Measurements from ENCODE around the gene LRRC2.

LRRC2 gene

DNA sequence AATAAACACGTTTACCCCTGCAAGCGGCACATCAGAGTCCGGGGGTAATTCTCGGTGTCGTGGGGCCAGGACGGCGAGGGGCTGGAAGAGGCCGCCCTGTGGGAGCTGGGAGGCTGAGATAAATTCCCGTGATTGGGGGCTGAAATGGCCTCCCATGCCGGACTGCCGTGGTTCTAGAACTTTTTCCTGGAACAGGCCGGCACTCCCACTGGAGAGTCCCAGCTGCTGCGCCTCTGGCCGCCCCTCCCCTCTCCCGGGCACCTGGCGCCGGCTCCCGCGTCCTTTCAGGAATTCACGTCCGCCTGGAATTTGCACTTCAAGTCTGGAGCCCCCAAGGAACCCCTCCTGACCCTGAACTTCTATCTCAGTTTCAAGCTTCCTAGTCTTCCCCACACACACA lies 10.8 kb upstream of the LRRC2 start:
- no peaks in the 10 kb centered on the region for H3K4me1 ChIP-seq
- no peaks in the 10 kb centered on the region for H3K27me3 ChIP-seq (ENCODE audit: control insufficient read depth, insufficient read depth, low read length)
- TF ChIP-seq, protein P1, sequence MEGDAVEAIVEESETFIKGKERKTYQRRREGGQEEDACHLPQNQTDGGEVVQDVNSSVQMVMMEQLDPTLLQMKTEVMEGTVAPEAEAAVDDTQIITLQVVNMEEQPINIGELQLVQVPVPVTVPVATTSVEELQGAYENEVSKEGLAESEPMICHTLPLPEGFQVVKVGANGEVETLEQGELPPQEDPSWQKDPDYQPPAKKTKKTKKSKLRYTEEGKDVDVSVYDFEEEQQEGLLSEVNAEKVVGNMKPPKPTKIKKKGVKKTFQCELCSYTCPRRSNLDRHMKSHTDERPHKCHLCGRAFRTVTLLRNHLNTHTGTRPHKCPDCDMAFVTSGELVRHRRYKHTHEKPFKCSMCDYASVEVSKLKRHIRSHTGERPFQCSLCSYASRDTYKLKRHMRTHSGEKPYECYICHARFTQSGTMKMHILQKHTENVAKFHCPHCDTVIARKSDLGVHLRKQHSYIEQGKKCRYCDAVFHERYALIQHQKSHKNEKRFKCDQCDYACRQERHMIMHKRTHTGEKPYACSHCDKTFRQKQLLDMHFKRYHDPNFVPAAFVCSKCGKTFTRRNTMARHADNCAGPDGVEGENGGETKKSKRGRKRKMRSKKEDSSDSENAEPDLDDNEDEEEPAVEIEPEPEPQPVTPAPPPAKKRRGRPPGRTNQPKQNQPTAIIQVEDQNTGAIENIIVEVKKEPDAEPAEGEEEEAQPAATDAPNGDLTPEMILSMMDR (IDR thresholded peaks at IDR 0.05) = no peak
- no peak overlapping the region for H3K27ac ChIP-seq
- no peak overlapping the region for H3K4me3 ChIP-seq (ENCODE audit: low read depth, low read length)
- no peaks in the 10 kb centered on the region for H3K36me3 ChIP-seq (ENCODE audit: control insufficient read depth, insufficient read depth, low read length)
- no peaks in the 10 kb centered on the region for H3K79me2 ChIP-seq
- H3K9ac ChIP-seq = no peak overlapping the region
- H3K4me2 ChIP-seq (ENCODE audit: low read length) = no peak overlapping the region
- H3K9me3 ChIP-seq (ENCODE audit: control insufficient read depth, low read length) = no peaks in the 10 kb centered on the region
- H2AFZ ChIP-seq = no peak overlapping the region

DNA sequence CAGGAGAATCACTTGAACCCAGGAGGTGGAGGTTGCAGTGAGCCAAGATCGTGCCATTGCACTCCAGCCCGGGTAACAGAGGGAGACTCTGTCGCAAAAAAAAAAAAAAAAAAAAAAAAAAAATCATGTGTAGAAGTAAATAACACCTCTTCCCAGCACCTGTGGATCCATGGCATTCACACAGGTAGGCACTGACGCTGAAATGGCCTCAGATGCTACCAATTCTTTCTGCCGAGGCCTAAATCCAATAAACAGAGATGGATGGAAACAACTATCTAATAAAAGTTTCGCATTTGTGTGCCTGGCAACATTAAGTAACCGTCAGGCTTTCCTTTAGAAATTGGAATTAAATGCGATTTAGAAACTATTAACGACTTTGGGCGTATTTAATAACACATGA lies 10.3 kb upstream of the LRRC2 start:
- Histone ChIP-seq H3K27ac (no peak overlapping the region), H3K79me2 (no peaks in the 10 kb centered on the region), H3K4me3 (ENCODE audit: low read depth, low read length) (no peak overlapping the region), H3K27me3 (ENCODE audit: control insufficient read depth, insufficient read depth, low read length) (no peaks in the 10 kb centered on the region), H3K4me2 (ENCODE audit: low read length) (no peak overlapping the region), H3K36me3 (ENCODE audit: control insufficient read depth, insufficient read depth, low read length) (no peaks in the 10 kb centered on the region), H2AFZ (no peak overlapping the region), H3K9me3 (ENCODE audit: control insufficient read depth, low read length) (no peaks in the 10 kb centered on the region), H3K4me1 (no peaks in the 10 kb centered on the region), H3K9ac (no peak overlapping the region)
- TF ChIP-seq, protein P1 (IDR thresholded peaks at IDR 0.05) = no peak

DNA sequence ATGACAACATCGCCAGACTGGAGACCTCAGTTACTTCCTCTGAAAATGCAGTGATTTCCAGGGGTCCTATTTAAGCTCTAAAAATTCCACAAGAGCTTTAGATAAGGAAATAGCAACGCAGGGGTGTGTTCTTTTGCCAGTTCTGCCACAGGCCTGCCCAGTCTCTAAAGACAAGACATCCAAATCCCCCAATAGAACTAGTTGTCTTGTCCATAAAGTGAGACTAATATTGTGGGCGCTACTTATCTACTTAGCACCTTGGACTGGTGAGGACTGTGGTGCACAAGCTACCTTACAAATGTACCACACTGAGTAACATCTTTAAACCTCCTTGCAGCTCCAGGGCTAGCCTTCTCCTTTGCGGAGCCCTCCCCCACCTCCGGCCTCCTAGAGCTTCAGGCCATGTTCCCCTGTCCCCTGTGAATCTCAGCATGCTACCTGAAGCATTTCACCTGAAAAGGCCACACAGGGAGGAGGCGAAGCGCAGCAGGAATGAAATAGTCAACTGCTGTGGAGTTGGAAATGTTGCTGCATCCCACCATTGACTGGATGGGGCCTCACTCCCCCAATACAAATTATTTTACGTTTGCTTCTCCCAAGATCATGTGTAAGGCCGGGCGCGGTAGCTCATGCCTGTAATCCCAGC lies 9.6 kb upstream of the LRRC2 start:
- no peak overlapping the region for H3K4me2 ChIP-seq (ENCODE audit: low read length)
- no peak overlapping the region for H2AFZ ChIP-seq
- no peaks in the 10 kb centered on the region for H3K27me3 ChIP-seq (ENCODE audit: control insufficient read depth, insufficient read depth, low read length)

DNA sequence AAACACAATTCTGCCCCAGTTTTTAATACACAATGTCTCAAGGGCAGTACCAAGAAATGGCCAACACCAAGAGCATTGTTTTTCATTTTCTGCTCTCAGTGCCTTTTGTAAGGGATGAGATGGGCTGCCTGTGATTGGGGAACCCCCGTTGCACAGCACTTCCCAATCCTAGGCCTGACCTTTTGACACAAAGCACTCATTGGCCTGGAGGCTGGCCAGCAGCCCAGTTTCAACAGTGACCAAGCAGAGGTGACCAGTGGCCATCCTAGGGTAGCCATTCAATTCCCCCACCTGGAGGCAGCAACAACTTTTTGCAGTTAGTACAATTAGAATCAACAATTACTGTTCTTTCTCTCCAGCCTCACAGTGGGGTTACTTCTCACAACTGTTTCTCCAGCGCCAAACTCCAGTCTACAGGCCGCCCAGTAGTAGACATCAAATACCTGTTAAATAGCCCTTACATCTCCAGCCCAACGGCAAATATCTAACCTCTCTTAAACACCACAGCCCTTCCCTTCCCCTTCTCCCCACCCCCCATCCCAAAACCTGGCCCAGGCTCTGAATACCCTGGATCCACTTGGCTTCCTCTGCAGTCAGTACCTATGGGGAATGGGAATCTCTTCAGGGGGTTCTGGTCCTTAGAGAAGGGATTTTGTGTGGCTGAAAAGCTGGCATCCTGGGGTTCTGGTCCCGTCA lies 8.9 kb upstream of the LRRC2 start:
- no peaks in the 10 kb centered on the region for H3K9me3 ChIP-seq (ENCODE audit: control insufficient read depth, low read length)
- H3K4me2 ChIP-seq (ENCODE audit: low read length) = no peak overlapping the region
- H3K4me3 ChIP-seq (ENCODE audit: low read depth, low read length) = no peak overlapping the region
- no peak overlapping the region for H2AFZ ChIP-seq
- TF ChIP-seq, protein P1 (IDR thresholded peaks at IDR 0.05) = no peak
- no peaks in the 10 kb centered on the region for H3K27me3 ChIP-seq (ENCODE audit: control insufficient read depth, insufficient read depth, low read length)
- no peak overlapping the region for H3K9ac ChIP-seq
- H3K27ac ChIP-seq = no peak overlapping the region
- H3K79me2 ChIP-seq = no peaks in the 10 kb centered on the region
- no peaks in the 10 kb centered on the region for H3K36me3 ChIP-seq (ENCODE audit: control insufficient read depth, insufficient read depth, low read length)
- H3K4me1 ChIP-seq = no peaks in the 10 kb centered on the region

More for the DNA sequence above, 9.6 kb upstream of the LRRC2 start:
- Histone ChIP-seq H3K9ac (no peak overlapping the region), H3K4me3 (ENCODE audit: low read depth, low read length) (no peak overlapping the region), H3K9me3 (ENCODE audit: control insufficient read depth, low read length) (no peaks in the 10 kb centered on the region), H3K4me1 (no peaks in the 10 kb centered on the region), H3K27ac (no peak overlapping the region), H3K79me2 (no peaks in the 10 kb centered on the region), H3K36me3 (ENCODE audit: control insufficient read depth, insufficient read depth, low read length) (no peaks in the 10 kb centered on the region)
- TF ChIP-seq, protein P1 (IDR thresholded peaks at IDR 0.05) = no peak

DNA sequence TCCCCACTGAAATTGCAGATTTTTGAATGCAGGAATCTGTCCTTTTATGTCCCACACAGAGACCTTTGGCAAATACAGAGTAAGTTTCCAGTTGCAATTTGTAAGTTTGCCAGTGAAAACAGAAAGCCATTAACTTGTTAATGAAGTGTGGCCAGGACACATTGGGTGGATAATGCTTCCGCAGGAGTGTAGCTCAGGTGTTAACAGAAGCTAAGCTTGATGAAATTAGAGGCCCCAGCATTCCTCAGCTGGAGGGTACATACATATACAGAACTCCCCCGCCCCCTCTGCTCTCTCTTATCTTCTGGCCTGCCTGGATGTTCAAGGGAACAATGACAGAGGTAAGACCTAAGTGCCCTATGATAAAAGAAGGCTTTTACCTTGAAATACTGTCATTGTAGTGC lies 8.1 kb upstream of the LRRC2 start:
- Histone ChIP-seq H3K9me3 (ENCODE audit: control insufficient read depth, low read length) (no peaks in the 10 kb centered on the region), H3K36me3 (ENCODE audit: control insufficient read depth, insufficient read depth, low read length) (no peaks in the 10 kb centered on the region), H3K4me3 (ENCODE audit: low read depth, low read length) (no peak overlapping the region), H3K27me3 (ENCODE audit: control insufficient read depth, insufficient read depth, low read length) (no peaks in the 10 kb centered on the region), H3K4me2 (ENCODE audit: low read length) (no peak overlapping the region), H3K9ac (no peak overlapping the region), H2AFZ (no peak overlapping the region), H3K79me2 (no peaks in the 10 kb centered on the region), H3K4me1 (no peaks in the 10 kb centered on the region), H3K27ac (no peak overlapping the region)
- TF ChIP-seq, protein P1 (IDR thresholded peaks at IDR 0.05) = no peak
